Nephron progenitor cell (in vitro differentiated cells): Measurements from ENCODE around the gene RASAL2.
A peak's percentile ranks its signal among the peaks of the same experiment; 100 is the strongest.
"Not testable (repeated sequence)": the region's sequence is repeated elsewhere in the genome, so short reads cannot be mapped to it uniquely, and the experiment has no call there.

ENCODE experiments used
- DNase-seq: peaks from one replicate; pipeline ENCODE4 v3.0.0; 2021
- H3K27ac Mint-ChIP-seq: 2 replicates; pipeline ENCODE4 v1.8.0; 2021; ENCODE audit warnings: mild to moderate bottlenecking, moderate library complexity, mixed read lengths
- H3K27me3 Mint-ChIP-seq: 2 replicates; pipeline ENCODE4 v1.8.0; 2021; ENCODE audit warnings: mild to moderate bottlenecking, low read depth, mixed read lengths; ENCODE audit not compliant: poor library complexity
- H3K36me3 Mint-ChIP-seq: 2 replicates; pipeline ENCODE4 v1.8.0; 2021; ENCODE audit warnings: low read depth, mixed read lengths
- H3K4me1 Mint-ChIP-seq: 2 replicates; pipeline ENCODE4 v1.8.0; 2021; ENCODE audit warnings: mixed read lengths
- H3K4me3 Mint-ChIP-seq: 2 replicates; pipeline ENCODE4 v1.8.0; 2021; ENCODE audit warnings: mild to moderate bottlenecking, moderate library complexity, mixed read lengths
- H3K9me3 Mint-ChIP-seq: 2 replicates; pipeline ENCODE4 v1.8.0; 2021; ENCODE audit warnings: mild to moderate bottlenecking, moderate library complexity, mixed read lengths
- TF ChIP-seq, protein P1 (sequence below): fragments of 200-600 bp; sonication (generic); IDR thresholded peaks from 2 replicates; pipeline ENCODE4 v1.5.0; 2021; ENCODE audit warnings: antibody characterized with exemption

RASAL2 gene

DNA sequence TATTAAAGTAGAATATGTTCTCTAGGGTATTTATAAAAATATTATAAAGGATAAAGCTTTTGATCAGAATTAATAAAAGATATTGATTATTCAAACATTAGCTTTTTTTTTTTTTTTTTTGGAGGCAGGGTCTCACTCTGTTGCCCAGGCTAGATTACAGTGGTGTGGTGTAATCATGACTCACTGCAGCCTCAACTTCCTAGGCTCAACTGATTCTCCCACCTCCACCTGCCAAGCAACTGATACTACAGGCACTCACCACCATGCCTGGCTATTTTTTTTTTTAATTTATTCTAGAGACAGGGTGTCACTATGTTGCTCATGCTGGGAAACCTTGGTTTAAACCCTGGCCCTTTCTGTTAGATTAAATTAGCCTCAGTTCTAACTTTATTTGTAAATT is 214.5 kb downstream of the RASAL2 start:
- no peak overlapping the region for H3K4me3 Mint-ChIP-seq
- H3K27me3 Mint-ChIP-seq = no peaks in the 10 kb centered on the region
- no peaks in the 10 kb centered on the region for H3K4me1 Mint-ChIP-seq

DNA sequence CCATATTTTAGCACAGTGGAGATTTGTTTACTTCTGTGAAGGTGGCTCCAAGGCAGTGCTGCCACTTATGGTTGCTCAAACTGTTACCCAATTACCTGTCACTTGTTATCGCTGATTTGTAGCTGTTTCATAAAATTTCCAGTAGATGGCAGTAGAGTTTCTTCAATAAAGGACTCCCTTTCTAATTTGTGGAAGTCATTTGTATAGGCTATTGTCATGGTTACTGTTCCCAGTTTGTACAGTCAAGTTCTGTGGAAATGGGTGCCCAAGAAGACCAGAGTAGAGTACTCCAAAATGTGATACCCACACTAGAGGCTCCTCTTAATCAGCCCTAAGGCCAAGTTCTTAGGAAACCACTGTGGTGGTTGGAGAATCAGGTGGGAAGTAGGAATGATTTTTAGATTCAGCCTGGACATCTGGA is 216.8 kb downstream of the RASAL2 start:
- DNase-seq = peak; percentile 21
- H3K27me3 Mint-ChIP-seq = no peaks in the 10 kb centered on the region
- H3K27ac Mint-ChIP-seq = peak overlapping the region; percentile 35
- no peak overlapping the region for H3K4me3 Mint-ChIP-seq
- H3K9me3 Mint-ChIP-seq = peaks cover under 1% of the 10 kb centered on the region
- H3K36me3 Mint-ChIP-seq = no peaks in the 10 kb centered on the region
- no peaks in the 10 kb centered on the region for H3K4me1 Mint-ChIP-seq
- TF ChIP-seq, protein P1, sequence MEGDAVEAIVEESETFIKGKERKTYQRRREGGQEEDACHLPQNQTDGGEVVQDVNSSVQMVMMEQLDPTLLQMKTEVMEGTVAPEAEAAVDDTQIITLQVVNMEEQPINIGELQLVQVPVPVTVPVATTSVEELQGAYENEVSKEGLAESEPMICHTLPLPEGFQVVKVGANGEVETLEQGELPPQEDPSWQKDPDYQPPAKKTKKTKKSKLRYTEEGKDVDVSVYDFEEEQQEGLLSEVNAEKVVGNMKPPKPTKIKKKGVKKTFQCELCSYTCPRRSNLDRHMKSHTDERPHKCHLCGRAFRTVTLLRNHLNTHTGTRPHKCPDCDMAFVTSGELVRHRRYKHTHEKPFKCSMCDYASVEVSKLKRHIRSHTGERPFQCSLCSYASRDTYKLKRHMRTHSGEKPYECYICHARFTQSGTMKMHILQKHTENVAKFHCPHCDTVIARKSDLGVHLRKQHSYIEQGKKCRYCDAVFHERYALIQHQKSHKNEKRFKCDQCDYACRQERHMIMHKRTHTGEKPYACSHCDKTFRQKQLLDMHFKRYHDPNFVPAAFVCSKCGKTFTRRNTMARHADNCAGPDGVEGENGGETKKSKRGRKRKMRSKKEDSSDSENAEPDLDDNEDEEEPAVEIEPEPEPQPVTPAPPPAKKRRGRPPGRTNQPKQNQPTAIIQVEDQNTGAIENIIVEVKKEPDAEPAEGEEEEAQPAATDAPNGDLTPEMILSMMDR = peak; percentile 73

More for the DNA sequence above, 214.5 kb downstream of the RASAL2 start:
- TF ChIP-seq, protein P1 = no peak
- no peak overlapping the region for H3K27ac Mint-ChIP-seq
- H3K36me3 Mint-ChIP-seq = no peaks in the 10 kb centered on the region
- no peak for DNase-seq
- H3K9me3 Mint-ChIP-seq = peaks cover 6% of the 10 kb centered on the region

DNA sequence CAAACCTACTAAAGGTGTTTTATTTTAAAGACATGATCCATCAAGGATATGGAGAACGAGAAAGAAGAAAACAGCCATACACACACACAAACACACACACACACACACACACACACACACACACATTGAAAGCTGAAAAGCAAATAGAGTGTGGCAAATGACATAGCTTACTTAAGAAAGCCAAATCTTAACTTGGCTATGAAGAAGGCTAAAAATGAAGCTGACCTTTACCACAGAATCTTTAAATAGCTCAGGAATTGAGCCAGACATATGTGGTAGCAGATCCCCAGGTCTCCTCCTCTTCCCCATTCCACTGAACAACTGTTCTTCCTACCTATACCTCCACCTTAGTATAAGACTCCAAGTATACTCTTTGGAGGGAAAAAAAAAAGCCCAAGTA is 217.3 kb downstream of the RASAL2 start:
- no peaks in the 10 kb centered on the region for H3K9me3 Mint-ChIP-seq

DNA sequence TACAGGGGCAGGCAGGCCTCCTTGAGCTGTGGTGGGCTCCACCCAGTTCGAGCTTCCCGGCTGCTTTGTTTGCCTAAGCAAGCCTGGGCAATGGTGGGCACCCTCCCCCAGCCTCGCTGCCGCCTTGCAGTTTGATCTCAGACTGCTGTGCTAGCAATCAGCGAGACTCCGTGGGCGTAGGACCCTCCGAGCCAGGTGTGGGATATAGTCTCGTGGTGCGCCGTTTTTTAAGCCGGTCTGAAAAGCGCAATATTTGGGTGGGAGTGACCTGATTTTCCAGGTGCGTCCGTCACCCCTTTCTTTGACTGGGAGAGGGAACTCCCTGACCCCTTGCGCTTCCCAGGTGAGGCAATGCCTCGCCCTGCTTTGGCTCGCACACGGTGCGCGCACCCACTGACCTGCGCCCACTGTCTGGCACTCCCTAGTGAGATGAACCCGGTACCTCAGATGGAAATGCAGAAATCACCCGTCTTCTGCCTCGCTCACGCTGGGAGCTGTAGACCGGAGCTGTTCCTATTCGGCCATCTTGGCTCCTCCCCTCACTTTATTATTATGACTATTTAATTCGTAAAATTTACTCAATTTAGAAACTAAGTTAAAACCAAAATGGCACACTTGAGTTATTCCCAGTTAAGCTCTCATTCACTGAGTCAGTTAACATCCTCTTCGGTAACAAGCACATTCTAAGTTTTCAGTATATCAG is 226.5 kb downstream of the RASAL2 start:
- H3K4me3 Mint-ChIP-seq = peak overlapping the region; percentile 86
- not testable (repeated sequence) for H3K4me1 Mint-ChIP-seq, H3K27ac Mint-ChIP-seq, H3K27me3 Mint-ChIP-seq, H3K36me3 Mint-ChIP-seq
- peaks cover 11% of the 10 kb centered on the region for H3K9me3 Mint-ChIP-seq
- peak; percentile 24 for DNase-seq

More for the DNA sequence above, 217.3 kb downstream of the RASAL2 start:
- no peak for DNase-seq
- TF ChIP-seq, protein P1 = no peak
- H3K4me3 Mint-ChIP-seq = no peak overlapping the region
- no peak overlapping the region for H3K27ac Mint-ChIP-seq
- no peaks in the 10 kb centered on the region for H3K27me3 Mint-ChIP-seq
- no peaks in the 10 kb centered on the region for H3K36me3 Mint-ChIP-seq
- H3K4me1 Mint-ChIP-seq = no peaks in the 10 kb centered on the region

DNA sequence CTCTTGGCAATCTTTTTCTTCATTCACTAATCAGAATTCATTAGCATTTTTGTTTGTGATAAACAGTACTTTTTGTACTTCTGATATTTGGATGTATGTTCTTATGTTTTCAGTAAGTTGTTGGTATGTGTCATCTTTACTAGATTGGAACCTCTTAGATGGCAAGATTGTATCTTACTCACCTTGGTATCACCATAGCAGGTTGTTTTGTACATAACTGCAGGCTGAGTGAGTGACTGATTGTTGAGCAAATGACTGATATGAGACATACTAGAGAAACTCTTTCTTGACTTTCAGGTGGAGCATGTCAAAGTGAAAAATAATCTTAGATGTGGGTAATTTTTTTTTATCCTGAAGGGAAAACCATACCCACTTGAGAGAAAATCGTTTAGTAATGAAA is 229.2 kb downstream of the RASAL2 start:
- Mint-ChIP-seq H3K4me1 (no peaks in the 10 kb centered on the region), H3K36me3 (no peaks in the 10 kb centered on the region), H3K4me3 (no peak overlapping the region), H3K9me3 (peaks cover 8% of the 10 kb centered on the region), H3K27ac (no peak overlapping the region), H3K27me3 (no peaks in the 10 kb centered on the region)
- TF ChIP-seq, protein P1 = no peak
- no peak for DNase-seq

DNA sequence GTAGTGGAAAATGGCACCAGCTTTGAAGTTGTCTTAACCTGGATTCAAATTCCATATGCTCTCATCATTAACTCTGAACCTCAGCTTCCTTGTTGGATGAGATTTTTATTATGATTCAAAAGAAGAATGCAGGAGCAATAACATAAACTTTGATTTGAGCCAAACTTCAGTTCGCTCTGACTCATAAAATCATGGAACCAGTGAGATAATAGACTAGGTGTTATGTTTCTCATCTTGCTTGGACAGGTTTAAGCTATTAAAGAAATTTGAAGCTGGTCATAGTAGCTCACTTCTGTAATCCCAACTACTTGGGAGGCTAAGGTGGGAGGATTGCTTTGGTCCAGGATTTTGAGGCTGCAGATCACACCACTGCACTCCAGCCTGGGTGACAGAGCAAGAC is 230.1 kb downstream of the RASAL2 start:
- Mint-ChIP-seq H3K4me1 (no peaks in the 10 kb centered on the region), H3K4me3 (no peak overlapping the region), H3K27me3 (no peaks in the 10 kb centered on the region), H3K9me3 (peaks cover 5% of the 10 kb centered on the region), H3K36me3 (no peaks in the 10 kb centered on the region), H3K27ac (no peak overlapping the region)
- TF ChIP-seq, protein P1 = no peak
- no peak for DNase-seq
